Measurements from ENCODE around the gene CAB39. TPM values are rescaled to one million over a fixed set of nuclear protein-coding genes. Genes with fewer than 3 reads are reported as not detected.

The CAB39 gene
- total RNA-seq, 1 experiment from 2014 or later: 39.9 TPM

DNA sequence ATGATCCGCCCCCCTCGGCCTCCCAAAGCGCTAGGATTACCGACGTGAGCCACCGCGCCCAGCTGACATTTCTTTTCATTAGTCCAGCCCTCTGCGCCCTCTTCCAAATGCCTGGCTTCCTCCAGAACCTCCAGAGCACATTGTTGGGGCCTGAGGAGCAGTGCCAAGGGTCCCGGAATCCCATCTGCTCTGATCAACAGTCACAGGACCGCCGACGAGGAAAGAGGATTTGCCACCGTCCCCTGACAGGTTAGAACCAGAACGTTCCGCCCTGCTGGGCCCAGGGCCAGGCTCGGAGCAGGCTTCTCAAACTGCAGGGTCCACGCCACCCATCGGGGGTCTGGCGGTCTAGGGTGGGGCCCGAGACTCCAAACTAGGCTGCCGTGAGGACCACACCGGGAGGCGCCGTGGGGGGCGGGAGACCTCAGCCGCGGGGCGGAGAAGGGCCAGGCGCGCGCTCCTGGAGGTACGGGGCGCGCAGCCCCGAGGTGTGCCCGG, 115.2 kb downstream of the CAB39 start:
- ChIA-PET POLR2A (interaction anchor here (0.6 kb wide), 1 partner anchor 90 kb away, joined by 4 read pairs; no protein-coding TSS in a partner anchor), CTCF (no interaction called here)
- no TSS peak for BruUV-seq (replicated peaks)
- ATAC-seq (no peak), DNase-seq (ENCODE audit: low read depth, low spot score) (no peak)
- Histone ChIP-seq H3K27ac (ENCODE audit: low read length) (no peak overlapping the region), H3K36me3 (ENCODE audit: control insufficient read depth, insufficient read depth, low read length) (no peaks in the 10 kb centered on the region), H3K4me3 (ENCODE audit: low read depth in 2 of 2, low read length in 2 of 2) (no peak overlapping the region), H3K9me3 (ENCODE audit: control insufficient read depth, insufficient read depth, low read depth, low read length) (no peaks in the 10 kb centered on the region), H3K4me1 (ENCODE audit: control insufficient read depth, insufficient read depth, low read length) (no peaks in the 10 kb centered on the region), H3K27me3 (ENCODE audit: control insufficient read depth, insufficient read depth, low read length) (no peaks in the 10 kb centered on the region; the same call in 1 of the 2 replicates)
- in situ Hi-C loops (cut with HindIII; ENCODE audit: low pct_unique_long_range_greater_than_20kb, low sequenced_read_pairs) (no loop called here), intact Hi-C loops (cut with micrococcal nuclease; ENCODE audit: unreplicated experiment) (loop anchor here (10.0 kb wide), 2 partner anchors 77 to 227 kb away; partner anchors contain the start of gene PSMD1)
- TF ChIP-seq SIN3A (IDR thresholded peaks at IDR 0.05; ENCODE audit: borderline replicate concordance, insufficient read depth, low read depth, low read length): no peak
- no peak for TF ChIP-seq POLR2AphosphoS5 (IDR thresholded peaks at IDR 0.05; ENCODE audit: low read depth, low read length)
- TF ChIP-seq TCF7L2 (IDR thresholded peaks at IDR 0.05; ENCODE audit: low read depth, low read length): no peak
- TF ChIP-seq, protein P1, sequence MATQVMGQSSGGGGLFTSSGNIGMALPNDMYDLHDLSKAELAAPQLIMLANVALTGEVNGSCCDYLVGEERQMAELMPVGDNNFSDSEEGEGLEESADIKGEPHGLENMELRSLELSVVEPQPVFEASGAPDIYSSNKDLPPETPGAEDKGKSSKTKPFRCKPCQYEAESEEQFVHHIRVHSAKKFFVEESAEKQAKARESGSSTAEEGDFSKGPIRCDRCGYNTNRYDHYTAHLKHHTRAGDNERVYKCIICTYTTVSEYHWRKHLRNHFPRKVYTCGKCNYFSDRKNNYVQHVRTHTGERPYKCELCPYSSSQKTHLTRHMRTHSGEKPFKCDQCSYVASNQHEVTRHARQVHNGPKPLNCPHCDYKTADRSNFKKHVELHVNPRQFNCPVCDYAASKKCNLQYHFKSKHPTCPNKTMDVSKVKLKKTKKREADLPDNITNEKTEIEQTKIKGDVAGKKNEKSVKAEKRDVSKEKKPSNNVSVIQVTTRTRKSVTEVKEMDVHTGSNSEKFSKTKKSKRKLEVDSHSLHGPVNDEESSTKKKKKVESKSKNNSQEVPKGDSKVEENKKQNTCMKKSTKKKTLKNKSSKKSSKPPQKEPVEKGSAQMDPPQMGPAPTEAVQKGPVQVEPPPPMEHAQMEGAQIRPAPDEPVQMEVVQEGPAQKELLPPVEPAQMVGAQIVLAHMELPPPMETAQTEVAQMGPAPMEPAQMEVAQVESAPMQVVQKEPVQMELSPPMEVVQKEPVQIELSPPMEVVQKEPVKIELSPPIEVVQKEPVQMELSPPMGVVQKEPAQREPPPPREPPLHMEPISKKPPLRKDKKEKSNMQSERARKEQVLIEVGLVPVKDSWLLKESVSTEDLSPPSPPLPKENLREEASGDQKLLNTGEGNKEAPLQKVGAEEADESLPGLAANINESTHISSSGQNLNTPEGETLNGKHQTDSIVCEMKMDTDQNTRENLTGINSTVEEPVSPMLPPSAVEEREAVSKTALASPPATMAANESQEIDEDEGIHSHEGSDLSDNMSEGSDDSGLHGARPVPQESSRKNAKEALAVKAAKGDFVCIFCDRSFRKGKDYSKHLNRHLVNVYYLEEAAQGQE (IDR thresholded peaks at IDR 0.05; ENCODE audit: insufficient read depth in 1 of 2, low read depth in 2 of 2, low read length in 1 of 2): no peak
- TF ChIP-seq, protein P2, sequence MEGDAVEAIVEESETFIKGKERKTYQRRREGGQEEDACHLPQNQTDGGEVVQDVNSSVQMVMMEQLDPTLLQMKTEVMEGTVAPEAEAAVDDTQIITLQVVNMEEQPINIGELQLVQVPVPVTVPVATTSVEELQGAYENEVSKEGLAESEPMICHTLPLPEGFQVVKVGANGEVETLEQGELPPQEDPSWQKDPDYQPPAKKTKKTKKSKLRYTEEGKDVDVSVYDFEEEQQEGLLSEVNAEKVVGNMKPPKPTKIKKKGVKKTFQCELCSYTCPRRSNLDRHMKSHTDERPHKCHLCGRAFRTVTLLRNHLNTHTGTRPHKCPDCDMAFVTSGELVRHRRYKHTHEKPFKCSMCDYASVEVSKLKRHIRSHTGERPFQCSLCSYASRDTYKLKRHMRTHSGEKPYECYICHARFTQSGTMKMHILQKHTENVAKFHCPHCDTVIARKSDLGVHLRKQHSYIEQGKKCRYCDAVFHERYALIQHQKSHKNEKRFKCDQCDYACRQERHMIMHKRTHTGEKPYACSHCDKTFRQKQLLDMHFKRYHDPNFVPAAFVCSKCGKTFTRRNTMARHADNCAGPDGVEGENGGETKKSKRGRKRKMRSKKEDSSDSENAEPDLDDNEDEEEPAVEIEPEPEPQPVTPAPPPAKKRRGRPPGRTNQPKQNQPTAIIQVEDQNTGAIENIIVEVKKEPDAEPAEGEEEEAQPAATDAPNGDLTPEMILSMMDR (IDR thresholded peaks at IDR 0.05): no peak

DNA sequence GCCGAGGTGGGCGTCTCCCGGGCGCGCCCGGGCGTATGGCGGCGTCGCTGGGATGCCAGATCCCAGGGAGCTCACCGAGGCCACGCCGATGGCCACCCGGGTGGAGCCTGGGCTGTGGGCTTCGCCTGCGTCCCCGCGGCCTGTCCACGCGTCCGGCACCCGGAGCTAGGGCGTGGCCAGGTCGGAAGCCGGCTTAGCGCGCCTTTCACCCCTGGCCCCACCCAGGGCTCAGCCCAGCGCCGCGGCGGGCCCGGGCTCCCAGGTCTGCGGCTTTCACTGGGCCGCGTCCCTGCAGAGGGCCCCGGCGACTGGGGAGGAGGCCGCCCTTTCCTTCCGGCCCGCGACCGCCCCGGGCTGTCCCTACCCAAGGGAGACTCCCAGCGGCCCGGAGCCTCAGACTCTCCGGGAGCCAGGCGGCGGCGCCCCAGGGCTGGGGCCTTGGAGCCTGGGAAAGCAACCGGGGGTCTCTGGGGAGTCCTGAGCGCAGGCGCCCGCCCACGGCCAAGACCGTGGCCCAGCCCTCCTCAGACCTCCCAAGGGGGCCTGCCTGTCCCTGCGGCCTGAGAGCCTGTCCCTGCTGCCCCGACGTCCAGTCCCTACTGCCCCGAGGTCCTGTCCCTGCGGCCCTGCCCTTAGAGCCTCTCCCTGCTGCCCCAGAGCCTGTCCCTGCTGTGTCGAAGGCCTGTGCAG, 115.8 kb downstream of the CAB39 start:
- intact Hi-C loops (cut with micrococcal nuclease; ENCODE audit: unreplicated experiment): loop anchor here (10.0 kb wide), 2 partner anchors 76 to 226 kb away; partner anchors contain the start of gene PSMD1
- Histone ChIP-seq H3K27me3 (ENCODE audit: control insufficient read depth, insufficient read depth, low read length) (peaks cover under 1% of the 10 kb centered on the region; the same call in 1 of the 2 replicates), H3K4me1 (ENCODE audit: control insufficient read depth, insufficient read depth, low read length) (no peaks in the 10 kb centered on the region), H3K9me3 (ENCODE audit: control insufficient read depth, insufficient read depth, low read depth, low read length) (no peaks in the 10 kb centered on the region), H3K36me3 (ENCODE audit: control insufficient read depth, insufficient read depth, low read length) (no peaks in the 10 kb centered on the region), H3K4me3 (ENCODE audit: low read depth in 2 of 2, low read length in 2 of 2) (no peak overlapping the region), H3K27ac (ENCODE audit: low read length) (no peak overlapping the region)
- in situ Hi-C loops (cut with HindIII; ENCODE audit: low pct_unique_long_range_greater_than_20kb, low sequenced_read_pairs): no loop called here
- TF ChIP-seq TCF7L2 (IDR thresholded peaks at IDR 0.05; ENCODE audit: low read depth, low read length) (no peak), SIN3A (IDR thresholded peaks at IDR 0.05; ENCODE audit: borderline replicate concordance, insufficient read depth, low read depth, low read length) (no peak), POLR2AphosphoS5 (IDR thresholded peaks at IDR 0.05; ENCODE audit: low read depth, low read length) (no peak)
- TF ChIP-seq, protein P2 (IDR thresholded peaks at IDR 0.05): no peak
- TF ChIP-seq, protein P1 (IDR thresholded peaks at IDR 0.05; ENCODE audit: insufficient read depth in 1 of 2, low read depth in 2 of 2, low read length in 1 of 2): no peak
- ATAC-seq (no peak), DNase-seq (ENCODE audit: low read depth, low spot score) (no peak)
- BruUV-seq (replicated peaks): no TSS peak
- POLR2A ChIA-PET: interaction anchor here (0.6 kb wide), 1 partner anchor 89 kb away, joined by 4 read pairs; no protein-coding TSS in a partner anchor
- CTCF ChIA-PET: no interaction called here
